Middle frontal gyrus (tissue), 1 donor: ENCODE data around the gene MSANTD1.

Experiments
- DNase-seq: peaks from one replicate; pipeline ENCODE4 v3.0.0-alpha.2; 2015; ENCODE audit warnings: low spot score; ENCODE audit errors: extremely low spot score

MSANTD1 gene

DNA sequence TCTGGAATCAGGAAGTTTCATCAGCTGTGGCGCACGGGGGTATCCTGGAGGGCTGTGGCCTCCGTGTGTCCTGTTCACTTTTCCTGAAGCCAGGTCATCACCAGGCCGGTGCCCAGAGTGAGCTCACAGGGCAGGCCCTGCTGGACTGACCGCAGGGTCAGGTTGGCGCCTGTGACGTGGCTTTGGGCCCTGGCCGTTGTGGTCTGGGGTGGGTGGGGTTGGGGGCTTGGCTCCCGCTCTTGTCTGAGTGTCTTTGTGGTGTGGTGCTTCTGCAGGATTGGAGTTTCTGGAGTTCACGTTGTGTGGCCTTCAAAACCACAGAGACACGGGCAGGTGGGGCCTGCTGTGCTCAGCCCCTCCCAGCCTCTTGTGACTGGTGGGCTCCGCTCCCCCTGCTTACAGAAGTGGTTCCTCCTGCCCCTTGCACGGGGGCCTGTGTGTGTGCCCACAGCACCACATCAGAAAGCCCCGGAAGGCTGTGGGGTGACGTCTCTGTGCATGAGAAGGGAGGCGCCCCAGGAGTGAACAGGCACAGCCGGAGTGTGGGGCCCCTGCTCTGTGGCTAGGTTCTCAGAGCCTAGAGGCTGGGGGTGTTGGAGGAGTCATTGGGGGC lies 53.3 kb downstream of the MSANTD1 start:
- no peak for DNase-seq

DNA sequence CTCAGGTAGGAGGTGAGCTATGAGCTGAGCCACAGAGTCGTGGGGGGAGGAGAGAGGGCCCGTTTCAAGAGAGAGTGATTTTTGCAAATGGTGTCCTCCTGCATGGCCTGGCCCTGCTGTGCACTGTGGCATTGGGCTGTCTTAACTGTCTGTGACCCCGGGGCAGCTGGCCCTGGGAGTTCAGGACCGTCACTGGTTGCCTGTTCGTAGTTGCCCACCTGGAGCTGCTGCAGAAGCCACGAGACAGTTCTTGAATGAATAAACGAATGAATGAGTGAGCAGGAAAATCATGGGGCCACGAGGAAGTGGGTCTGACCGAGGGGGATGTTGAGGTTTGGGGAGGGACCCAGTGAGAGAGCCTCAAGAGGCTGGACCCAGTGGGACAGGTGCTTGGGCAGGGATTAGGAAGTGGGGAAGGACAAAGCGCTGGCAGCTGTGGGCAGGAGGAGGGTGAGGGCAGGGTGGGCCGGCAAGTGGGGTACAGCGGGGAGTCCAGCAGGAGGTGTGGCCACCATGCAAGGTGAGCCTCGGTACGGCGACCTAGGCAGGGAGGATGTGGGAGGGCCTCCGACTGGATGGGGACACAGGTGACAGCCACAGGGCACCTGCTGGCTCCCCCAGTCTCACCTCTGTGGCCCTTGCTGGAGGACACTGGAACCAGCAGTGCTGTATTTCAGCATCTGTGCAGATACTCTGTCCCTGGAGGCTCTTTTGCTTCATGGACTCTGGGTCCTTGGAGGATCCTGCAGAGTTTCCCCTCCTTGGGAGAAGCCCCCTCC lies 54.0 kb downstream of the MSANTD1 start:
- DNase-seq = no peak

DNA sequence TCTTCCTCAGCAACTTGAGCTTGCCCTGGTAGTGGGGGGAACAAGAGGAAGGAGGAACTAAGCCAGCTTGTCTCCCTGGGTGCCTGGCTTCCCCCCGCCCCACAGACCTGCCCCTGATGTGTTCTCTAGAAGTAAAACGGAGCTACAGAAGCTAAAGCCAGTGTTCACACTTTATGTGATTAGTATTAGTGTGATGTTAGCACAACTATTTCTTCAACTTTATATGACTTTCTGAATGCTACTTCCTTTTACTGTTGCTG lies 54.5 kb downstream of the MSANTD1 start:
- DNase-seq = no peak

DNA sequence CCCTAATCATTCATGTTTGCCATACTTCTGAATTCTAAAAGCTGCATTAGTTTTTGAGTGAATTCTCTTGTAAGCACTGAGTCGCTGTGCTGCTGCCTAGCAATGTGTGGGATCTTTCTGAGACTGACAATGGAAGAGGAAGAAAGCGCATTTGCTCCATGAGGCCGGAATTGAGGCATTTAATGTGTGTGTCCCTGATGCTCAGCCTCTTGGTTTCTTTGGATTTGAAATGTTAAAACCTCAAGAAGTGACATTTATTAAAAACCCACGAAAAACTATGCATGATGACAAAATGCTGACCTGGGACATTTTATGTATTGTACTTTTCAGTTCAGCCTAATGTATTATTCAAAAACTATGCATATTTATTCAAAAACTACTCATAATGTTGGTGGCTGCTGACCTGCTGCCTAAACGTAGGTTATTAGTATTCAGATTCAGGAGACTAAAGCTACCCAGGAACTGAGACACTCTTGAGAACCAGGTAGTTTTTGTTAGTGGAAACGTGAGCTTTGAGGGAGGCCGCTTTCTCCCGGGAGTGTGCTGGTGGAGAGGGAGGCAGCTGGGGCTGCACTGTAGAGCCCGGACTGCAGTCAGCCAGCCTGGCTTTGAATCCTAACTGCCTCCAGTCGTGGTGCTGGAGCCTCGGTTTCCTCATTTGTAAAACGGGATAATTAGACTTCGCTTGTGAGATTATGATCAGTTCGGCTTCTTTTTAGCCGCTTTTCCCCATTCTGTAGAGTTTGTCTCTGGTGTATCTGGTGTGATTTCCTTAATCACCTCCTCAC lies 55.2 kb downstream of the MSANTD1 start:
- no peak for DNase-seq

DNA sequence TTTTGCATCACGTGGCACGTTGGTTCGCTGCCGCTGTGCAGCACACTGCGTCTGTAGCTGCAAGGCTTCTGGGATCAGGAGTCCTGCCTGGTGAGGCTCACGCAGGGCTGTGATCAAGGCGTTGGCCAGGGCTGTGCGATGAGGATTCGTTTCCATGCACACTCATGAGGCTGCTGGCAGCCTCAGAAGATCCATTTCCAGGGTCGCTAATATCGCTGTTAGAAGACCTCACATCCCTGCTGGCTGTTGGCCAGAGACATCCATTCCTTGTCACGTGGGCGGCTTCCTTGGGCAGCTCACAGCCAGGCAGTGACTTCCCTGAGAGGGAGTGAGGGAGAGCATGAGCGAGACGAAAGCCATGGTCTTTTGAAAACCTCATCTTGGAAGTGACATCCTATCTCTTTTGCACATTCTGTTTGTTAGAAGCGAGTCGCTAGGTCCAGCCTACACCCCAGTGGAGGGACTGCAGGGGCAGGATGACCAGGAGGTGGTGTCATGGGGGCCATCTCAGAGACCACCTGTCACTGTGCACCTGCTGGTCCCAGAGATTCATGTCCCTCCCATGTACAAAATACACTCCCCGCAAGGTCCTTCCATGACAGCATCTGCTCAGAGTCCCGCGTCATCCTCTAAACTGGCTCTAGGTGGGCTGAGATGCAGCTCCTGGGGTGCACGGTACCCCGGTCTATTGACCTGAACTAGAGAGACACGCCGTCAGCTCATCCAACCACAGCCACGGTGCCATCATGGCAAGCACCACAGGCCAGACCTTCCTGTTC lies 56.1 kb downstream of the MSANTD1 start:
- DNase-seq = no peak

DNA sequence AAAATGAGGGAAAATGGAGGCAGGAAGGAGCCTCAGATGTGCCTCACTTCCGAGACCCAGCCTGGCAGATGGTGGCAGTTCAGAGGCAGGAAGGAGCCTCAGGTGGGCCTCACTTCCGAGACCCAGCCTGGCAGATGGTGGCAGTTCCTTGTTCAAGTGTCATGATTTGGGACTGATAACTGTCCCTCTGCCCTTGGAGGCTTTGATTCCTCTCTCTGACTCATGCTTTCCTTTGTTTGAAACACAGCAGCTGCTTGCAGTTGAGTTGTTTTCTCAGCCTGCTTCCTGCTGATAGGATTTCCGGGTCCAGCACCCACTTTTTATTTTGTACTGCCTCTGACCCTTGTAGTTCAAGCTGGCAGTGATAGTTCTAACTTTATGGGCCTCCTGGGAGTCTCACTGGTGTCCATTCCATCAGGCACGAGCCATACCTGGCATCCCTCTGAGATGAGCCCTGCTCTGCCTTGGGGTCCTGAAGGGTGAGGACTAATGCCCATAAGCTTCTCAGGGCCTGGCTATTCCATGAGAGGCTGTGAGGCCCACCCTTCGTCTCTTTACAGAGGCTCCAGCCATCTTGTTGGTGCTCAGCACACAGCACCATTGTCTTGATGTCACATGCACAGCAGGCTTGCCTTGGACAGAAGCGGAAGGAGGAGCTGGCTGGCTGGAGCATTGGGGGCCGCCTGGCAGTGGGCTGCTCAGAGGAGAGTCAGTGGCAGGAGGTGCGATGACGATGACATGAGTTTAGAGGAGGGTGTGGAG lies 56.8 kb downstream of the MSANTD1 start:
- DNase-seq = no peak
